Heart right ventricle (tissue), 16 donors: ENCODE data around the gene ZNF488. TPM values are rescaled to one million over a fixed set of nuclear protein-coding genes. Genes with fewer than 3 reads are reported as not detected.
A peak's percentile ranks its signal among the peaks of the same experiment; 100 is the strongest.

Experiments
- ATAC-seq, 8 donors: fragments of 200-7000 bp; cut with Tn5 transposase; one replicate each; pipeline ENCODE4 v1.9.1; 2020; ENCODE audit warnings: mild to moderate bottlenecking in 8 of 8, moderate library complexity in 8 of 8, moderate number of reproducible peaks in 1 of 8
- DNase-seq, 2 donors: peaks; one replicate each; pipeline ENCODE4 v3.0.0-alpha.2; 2020
- H3K27ac ChIP-seq, 10 donors: fragments of 200-600 bp; sonication (generic) in 2 of 10; one replicate each; pipeline versions ENCODE4 v1.5.0 to v1.8.0; 2020 to 2022; ENCODE audit warnings: mild to moderate bottlenecking in 3 of 10
- H3K27me3 ChIP-seq, 7 donors: fragments of 200-600 bp; one replicate each; pipeline ENCODE4 v1.8.0; 2021 to 2022; ENCODE audit warnings: mild to moderate bottlenecking in 2 of 7
- H3K36me3 ChIP-seq, 9 donors: fragments of 200-600 bp; sonication (generic) in 1 of 9; one replicate each; pipeline versions ENCODE4 v1.5.0 to v1.8.0; 2020 to 2022; ENCODE audit warnings: mild to moderate bottlenecking in 2 of 9
- H3K4me1 ChIP-seq, 9 donors: fragments of 200-600 bp; sonication (generic) in 1 of 9; one replicate each; pipeline versions ENCODE4 v1.5.0 to v1.8.0; 2020 to 2022; ENCODE audit warnings: mild to moderate bottlenecking in 4 of 9
- H3K4me3 ChIP-seq, 10 donors: fragments of 200-600 bp; sonication (generic) in 2 of 10; one replicate each; pipeline versions ENCODE4 v1.5.0 to v1.8.0; 2020 to 2022; ENCODE audit warnings: mild to moderate bottlenecking in 7 of 10, moderate library complexity in 2 of 10
- H3K9me3 ChIP-seq, 11 donors: fragments of 200-600 bp in 10 of 11; sonication (generic) in 2 of 11; one replicate each; pipeline versions ENCODE4 v1.5.0 to v1.8.0; 2013 to 2022; ENCODE audit warnings: mild to moderate bottlenecking in 2 of 11, control low read depth in 1 of 11, moderate library complexity in 1 of 11
- CTCF ChIP-seq, 9 donors: fragments of 200-600 bp; sonication (generic) in 2 of 9; IDR thresholded peaks; one replicate each; pipeline versions ENCODE4 v1.5.0 to v1.8.0; 2021 to 2022; ENCODE audit warnings: antibody characterized with exemption in 9 of 9, mild to moderate bottlenecking in 5 of 9, moderate library complexity in 1 of 9
- WGBS, 2 donors: extraction: QIAGEN DNeasy Blood & Tissue Kit; methylation state at CpG; one replicate each; pipeline ENCODE4 v1.1.7; 2013; ENCODE audit warnings: inconsistent platforms in 1 of 2; 5-methylcytosine and 5-hydroxymethylcytosine counted together
- intact Hi-C, 10 donors: fragments of 100-400 bp; cut with DNase I; formaldehyde crosslinking; loops; one replicate each; pipeline versions ENCODE4 v1.11.1 to v1.14.2; 2022
- polyA plus RNA-seq, 2 donors: library from polyadenylated mRNA; stranded (reverse); fragments of 200-250 nt; gene quantifications; one replicate each; pipeline ENCODE4 v1.2.3, GENCODE V29; 2013
- total RNA-seq, 10 donors: library from RNA; stranded (reverse); fragmentation: NEBNext Ultra II Directional in 3 of 10; extraction: Animal tissue kit (Norgen Biotek cat#: 25700) in 3 of 10; gene quantifications; one replicate each; pipeline versions ENCODE4 v1.2.1 to v1.2.4, GENCODE V29; 2021 to 2023
- donor health status: Arrhythmogenic right ventricular cardiomyopathy.
- donor health status: ischemic (EF 13 %, LVEDD 7.1; RV severe dilation, severe dysfunction).
- donor health status: healthy with polysubstance abuse.
- donor health status: DM: no; HTN: yes; CAD: no.
- donor health status: DM: no; HTN: no; CAD: no.
- donor health status: ischemic (EF 25% LVEDD 6.9; RV normal size, moderate dysfunction).
- donor health status: ischemic (EF 25% LVEDD 5.7; RV mildly dilated, moderate dysfunction).
- donor health status: healthy.
- donor health status: DM: yes; HTN: yes; CAD: no.
- donor health status: Ischemic cardiomyopathy.
- donor health status: ischemic (EF 35%, LVEDD 5.7; RV mildly dilated, moderate dysfunction).
- donor health status: nonischemic (EF 11% LVEDD 7.7; RV severe dilation, severe dysfunction).
- donor health status: DM: yes; HTN: yes; CAD: no.
- donor health status: PGD.
- donor health status: ischemic (EF 29% LVEDD 5.4; RV normal size, mild dysfunction).
- donor health status: nonischemic (EF 23%, LVEDD 6.1; RV moderate dilation, normal function).

Gene ZNF488
- total and polyA plus RNA-seq, 12 donors = 0.05 to 0.14 (median 0.09) TPM; not detected in 7

GRCh38 chr10:47344996-47345870, 38.9 kb downstream of the ZNF488 start:
- Histone ChIP-seq H3K27ac (no peak overlapping the region), H3K36me3 (no peaks in the 10 kb centered on the region), H3K4me3 (no peak overlapping the region), H3K4me1 (no peaks in the 10 kb centered on the region), H3K27me3 (peaks cover 0 to 18% (median 0%) of the 10 kb centered on the region in 7 donors), H3K9me3 (no peaks in the 10 kb centered on the region)
- intact Hi-C loops = no loop called here
- no peak for TF ChIP-seq CTCF (IDR thresholded peaks at IDR 0.05)
- WGBS, 2 donors = 85 to 88% methylated on average over 13 of the region's 13 CpGs
- no peak for ATAC-seq
- DNase-seq = no peak

- Histone ChIP-seq H3K36me3 (no peaks in the 10 kb centered on the region), H3K4me1 (no peaks in the 10 kb centered on the region), H3K27ac (no peak overlapping the region), H3K27me3 (peaks cover 0 to 18% (median 0%) of the 10 kb centered on the region in 7 donors), H3K9me3 (no peaks in the 10 kb centered on the region), H3K4me3 (no peak overlapping the region)
- intact Hi-C loops = loop anchor here in 1 of 10 donors (1.0 kb wide), 1 partner anchor 316 kb away; no protein-coding TSS in a partner anchor
- 66 to 69% methylated on average over 5 of the region's 5 CpGs for WGBS, 2 donors
- TF ChIP-seq CTCF (IDR thresholded peaks at IDR 0.05) = peak; percentile 88 to 98 (median 94)
- DNase-seq (peak; percentile 46 to 54), ATAC-seq (peak in 6 of 8 donors; percentile 29 to 71 (median 57))
Measured at GRCh38 chr10:47340608-47341170, 43.4 kb downstream of the ZNF488 start.

- Histone ChIP-seq H3K27me3 (peaks cover 0 to 18% (median 0%) of the 10 kb centered on the region in 7 donors), H3K27ac (no peak overlapping the region), H3K36me3 (no peaks in the 10 kb centered on the region), H3K9me3 (no peaks in the 10 kb centered on the region), H3K4me1 (no peaks in the 10 kb centered on the region), H3K4me3 (no peak overlapping the region)
- peak in 1 of 8 donors; percentile 38 for ATAC-seq
- intact Hi-C loops = loop anchor here in 1 of 10 donors (1.0 kb wide), 1 partner anchor 316 kb away; no protein-coding TSS in a partner anchor
- WGBS, 2 donors = 72 to 79% methylated on average over 15 of the region's 15 CpGs
- TF ChIP-seq CTCF (IDR thresholded peaks at IDR 0.05) = no peak
- DNase-seq = no peak
Measured at GRCh38 chr10:47339759-47340607, 44.1 kb downstream of the ZNF488 start.

- WGBS, 2 donors = 83 to 89% methylated on average over 8 of the region's 8 CpGs
- H3K4me3 ChIP-seq = no peak overlapping the region
- intact Hi-C loops = no loop called here
- no peaks in the 10 kb centered on the region for H3K36me3 ChIP-seq
- no peaks in the 10 kb centered on the region for H3K9me3 ChIP-seq
- H3K27me3 ChIP-seq = peaks cover 0 to 18% (median 0%) of the 10 kb centered on the region in 7 donors
- no peak for TF ChIP-seq CTCF (IDR thresholded peaks at IDR 0.05)
- no peak for DNase-seq
- H3K4me1 ChIP-seq = no peaks in the 10 kb centered on the region
- no peak overlapping the region for H3K27ac ChIP-seq
- peak in 1 of 8 donors; percentile 22 for ATAC-seq
Measured at GRCh38 chr10:47339186-47339735, 44.8 kb downstream of the ZNF488 start.
